Measurements from ENCODE around the gene YAP1.

The YAP1 gene

GRCh38 chr11:102147632-102148031 lies 37.4 kb downstream of the YAP1 start:
- TF ChIP-seq CTCF (conservative IDR thresholded peaks at IDR 0.05) (no peak), ZFX (IDR thresholded peaks at IDR 0.05) (no peak)
- no peak overlapping the region for H3K27ac ChIP-seq

GRCh38 chr11:102148059-102148458 lies 37.8 kb downstream of the YAP1 start:
- no peak for TF ChIP-seq CTCF (conservative IDR thresholded peaks at IDR 0.05)
- TF ChIP-seq ZFX (IDR thresholded peaks at IDR 0.05): no peak
- H3K27ac ChIP-seq: no peak overlapping the region

GRCh38 chr11:102151784-102152525 lies 41.7 kb downstream of the YAP1 start:
- no peak overlapping the region for H3K27ac ChIP-seq

GRCh38 chr11:102153082-102153481 lies 42.8 kb downstream of the YAP1 start:
- no peak overlapping the region for H3K27ac ChIP-seq
- TF ChIP-seq ZFX (IDR thresholded peaks at IDR 0.05): no peak
- no peak for TF ChIP-seq CTCF (conservative IDR thresholded peaks at IDR 0.05)

More at GRCh38 chr11:102151784-102152525, 41.7 kb downstream of the YAP1 start:
- TF ChIP-seq ZFX (IDR thresholded peaks at IDR 0.05) (no peak), CTCF (conservative IDR thresholded peaks at IDR 0.05) (no peak)

GRCh38 chr11:102154806-102155205 lies 44.6 kb downstream of the YAP1 start:
- TF ChIP-seq CTCF (conservative IDR thresholded peaks at IDR 0.05) (no peak), ZFX (IDR thresholded peaks at IDR 0.05) (no peak)
- H3K27ac ChIP-seq: no peak overlapping the region

GRCh38 chr11:102155676-102156075 lies 45.4 kb downstream of the YAP1 start:
- TF ChIP-seq ZFX (IDR thresholded peaks at IDR 0.05): no peak
- TF ChIP-seq CTCF (conservative IDR thresholded peaks at IDR 0.05): no peak
- H3K27ac ChIP-seq: no peak overlapping the region

GRCh38 chr11:102157219-102157618 lies 47.0 kb downstream of the YAP1 start:
- no peak overlapping the region for H3K27ac ChIP-seq
- TF ChIP-seq ZFX (IDR thresholded peaks at IDR 0.05) (no peak), CTCF (conservative IDR thresholded peaks at IDR 0.05) (no peak)

Data from C4-2B (cell line).